GM21360 (cell line): ENCODE data around the gene MTHFSD.

Experiments used
- ATAC-seq: cut with Tn5 transposase; IDR thresholded peaks from one replicate; pipeline ENCODE4 v1.9.1; 2021; ENCODE audit warnings: mild to moderate bottlenecking, moderate library complexity; ENCODE audit not compliant: unreplicated experiment

MTHFSD gene

GRCh38 chr16:86572041-86572521 is 17.0 kb upstream of the MTHFSD start:
- ATAC-seq: no peak

- no peak for ATAC-seq
Observed at GRCh38 chr16:86571530-86571915, 16.5 kb upstream of the MTHFSD start.

- ATAC-seq: no peak
Observed at GRCh38 chr16:86570558-86571529, 15.8 kb upstream of the MTHFSD start.

- no peak for ATAC-seq
Observed at GRCh38 chr16:86569701-86570447, 14.8 kb upstream of the MTHFSD start.

GRCh38 chr16:86568677-86569623 is 13.9 kb upstream of the MTHFSD start:
- no peak for ATAC-seq

GRCh38 chr16:86567701-86568581 is 12.9 kb upstream of the MTHFSD start:
- no peak for ATAC-seq

GRCh38 chr16:86566966-86567700 is 12.1 kb upstream of the MTHFSD start:
- ATAC-seq: no peak

- no peak for ATAC-seq
Observed at GRCh38 chr16:86566601-86566965, 11.5 kb upstream of the MTHFSD start, which contains the start of gene FOXC2. Gene FOXC2, plus strand, starts transcription at chr16:86566829. Its CDS starts 507 bp downstream, at chr16:86567336.

GRCh38 chr16:86565644-86566511 is 10.8 kb upstream of the MTHFSD start:
- no peak for ATAC-seq

- ATAC-seq: no peak
Observed at GRCh38 chr16:86565181-86565631, 10.2 kb upstream of the MTHFSD start.

GRCh38 chr16:86563469-86564345 is 8.7 kb upstream of the MTHFSD start:
- ATAC-seq: peak; percentile 85

- ATAC-seq: no peak
Observed at GRCh38 chr16:86562356-86562755, 7.3 kb upstream of the MTHFSD start.

- ATAC-seq: no peak
Observed at GRCh38 chr16:86559802-86560305, 4.8 kb upstream of the MTHFSD start.

GRCh38 chr16:86558355-86559193 is 3.5 kb upstream of the MTHFSD start:
- no peak for ATAC-seq

GRCh38 chr16:86557587-86557986 is 2.6 kb upstream of the MTHFSD start:
- ATAC-seq: no peak

GRCh38 chr16:86556576-86556975 is 1.5 kb upstream of the MTHFSD start:
- no peak for ATAC-seq
